Putamen (tissue), 1 donor: ENCODE results near the gene ZNF525.
"Not testable (repeated sequence)": the region's sequence is repeated elsewhere in the genome, so short reads cannot be mapped to it uniquely, and the experiment has no call there.

ENCODE experiments used
- DNase-seq: peaks from one replicate; pipeline ENCODE4 v3.0.0-alpha.2; 2016; ENCODE audit warnings: low spot score

ZNF525 gene

DNA sequence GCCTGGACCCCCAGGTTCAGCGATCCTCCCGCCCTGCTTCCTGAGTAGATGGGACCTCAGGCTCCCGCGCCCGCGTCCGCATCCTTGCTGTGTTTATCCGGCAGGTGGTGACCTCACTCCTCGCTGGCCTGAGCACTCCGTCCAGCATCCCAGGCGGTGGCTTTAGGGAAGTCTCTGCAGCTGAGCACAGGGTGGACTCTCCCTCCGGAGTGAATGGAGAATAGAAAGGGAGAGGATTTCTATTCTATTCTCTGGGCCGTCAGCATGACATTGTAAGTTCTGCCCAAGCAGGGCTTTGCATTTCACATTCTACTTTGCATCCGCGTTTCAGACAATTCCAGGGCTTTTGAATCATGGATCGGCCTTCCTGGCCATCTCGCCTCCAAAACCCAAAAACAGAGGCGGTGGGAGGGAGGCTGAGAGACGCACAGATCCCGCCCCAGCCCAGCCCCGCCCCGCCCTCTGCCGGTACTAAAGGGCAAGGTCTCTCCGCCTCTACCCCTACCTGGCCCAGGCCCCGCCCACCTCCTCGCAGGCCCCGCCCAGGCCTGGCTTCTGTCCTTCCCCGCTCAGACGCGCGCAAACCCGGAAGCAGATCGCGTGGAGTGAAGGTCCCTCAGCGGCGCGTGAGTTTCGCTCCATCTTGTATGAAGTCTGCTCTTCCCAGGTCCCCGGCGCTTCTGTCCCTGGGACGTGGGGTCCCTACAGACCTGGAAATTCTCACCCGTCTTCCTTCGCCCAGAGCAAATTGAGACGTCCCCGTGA is at the start of gene ZNF525:
Gene ZNF525 (plus strand): TSS at position 572 of the 765 bp plus-strand sequence. CDS start 6,577 bp downstream, outside the sequence.
- peak; percentile 86 for DNase-seq

- peak; percentile 8 for DNase-seq
These were observed 36.5 kb upstream of the ZNF525 start for GRCh38 chr19:53328967-53329366.

DNA sequence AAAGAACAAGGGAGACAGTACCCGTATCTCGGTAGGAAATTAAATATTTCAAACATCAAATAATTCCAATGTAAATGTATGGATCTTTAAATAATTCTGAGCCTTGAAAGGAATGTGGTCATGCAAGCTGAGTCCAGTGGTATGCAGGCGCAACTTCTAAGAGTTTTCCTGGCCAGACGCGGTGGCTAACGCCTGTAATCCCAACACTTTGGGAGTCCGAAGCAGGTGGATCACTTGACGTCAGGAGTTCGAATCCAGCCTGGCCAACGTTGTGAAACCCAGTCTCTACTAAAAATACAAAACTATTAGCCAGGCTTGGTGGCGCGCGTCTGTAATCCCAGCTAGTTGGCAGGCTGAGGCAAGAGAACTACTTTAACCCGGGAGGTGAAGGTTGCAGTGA is 33.0 kb upstream of the ZNF525 start:
- no peak for DNase-seq

GRCh38 chr19:53333066-53333462 is 32.4 kb upstream of the ZNF525 start:
- DNase-seq: peak; percentile 15

GRCh38 chr19:53333463-53334449 is 31.7 kb upstream of the ZNF525 start, which contains the start of gene ZNF845:
Gene ZNF845 (plus strand): TSS chr19:53333749. CDS start chr19:53341308, 7,559 bp downstream.
- DNase-seq: peak; percentile 89

DNA sequence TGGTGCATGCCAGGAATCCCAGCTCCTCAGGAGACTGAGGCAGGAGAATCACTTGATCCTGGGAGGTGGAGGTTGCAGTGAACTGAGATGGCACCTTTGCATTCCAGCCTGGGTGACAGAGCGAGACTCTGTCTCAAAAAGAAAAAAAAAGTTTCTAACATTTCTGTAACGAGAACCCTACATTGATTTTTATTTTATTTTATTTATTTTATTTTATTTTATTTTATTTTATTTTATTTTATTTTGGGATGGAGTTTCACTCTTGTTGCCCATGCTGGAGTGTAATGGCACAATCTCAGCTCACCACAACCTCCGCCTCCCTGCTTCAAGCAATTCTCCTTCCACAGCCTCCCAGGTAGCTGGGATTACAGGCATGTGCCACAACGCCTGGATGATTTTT is 21.1 kb upstream of the ZNF525 start:
- not testable (repeated sequence) for DNase-seq

GRCh38 chr19:53355739-53356138 is 9.8 kb upstream of the ZNF525 start:
- no peak for DNase-seq

- no peak for DNase-seq
These were observed 7.5 kb upstream of the ZNF525 start for GRCh38 chr19:53357821-53358581.

GRCh38 chr19:53360056-53360455 is 5.4 kb upstream of the ZNF525 start:
- DNase-seq: not testable (repeated sequence)

GRCh38 chr19:53365899-53366493 is 491 bp downstream of the ZNF525 start:
- no peak for DNase-seq

DNA sequence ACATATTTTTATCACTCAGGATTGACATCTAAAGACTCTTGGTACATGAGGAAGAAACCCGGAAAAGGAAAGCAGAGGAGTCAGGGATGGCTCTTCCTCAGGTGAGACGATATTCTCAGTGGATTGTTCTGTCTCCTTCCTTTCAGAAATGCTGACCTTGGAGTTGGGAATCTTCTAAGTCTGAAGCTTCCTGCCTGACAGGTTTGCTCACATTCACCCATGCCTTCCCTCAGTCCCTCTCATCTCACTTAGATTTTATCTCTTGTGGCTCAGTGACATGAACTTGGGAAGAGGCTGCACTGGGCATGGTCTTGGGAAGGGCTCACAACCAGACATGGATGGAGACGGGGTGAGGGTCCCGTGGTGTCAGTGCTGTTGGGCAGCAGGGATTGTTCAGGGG is 6.7 kb downstream of the ZNF525 start:
- no peak for DNase-seq

- DNase-seq: no peak
These were observed 8.8 kb downstream of the ZNF525 start for GRCh38 chr19:53374288-53374687.

GRCh38 chr19:53374743-53375142 is 9.2 kb downstream of the ZNF525 start:
- DNase-seq: no peak

DNA sequence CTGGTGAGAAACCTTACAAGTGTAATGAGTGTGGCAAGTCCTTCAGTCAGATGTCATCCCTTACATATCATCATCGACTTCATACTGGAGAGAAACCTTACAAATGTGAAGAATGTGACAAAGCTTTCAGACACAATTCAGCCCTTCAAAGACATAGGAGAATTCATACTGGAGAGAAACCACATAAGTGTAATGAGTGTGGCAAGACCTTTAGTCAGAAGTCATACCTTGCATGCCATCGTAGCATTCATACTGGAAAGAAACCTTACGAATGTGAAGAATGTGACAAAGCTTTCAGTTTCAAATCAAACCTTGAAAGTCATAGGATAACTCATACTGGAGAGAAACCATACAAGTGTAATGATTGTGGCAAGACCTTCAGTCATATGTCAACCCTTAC is 15.9 kb downstream of the ZNF525 start:
- DNase-seq: no peak

DNA sequence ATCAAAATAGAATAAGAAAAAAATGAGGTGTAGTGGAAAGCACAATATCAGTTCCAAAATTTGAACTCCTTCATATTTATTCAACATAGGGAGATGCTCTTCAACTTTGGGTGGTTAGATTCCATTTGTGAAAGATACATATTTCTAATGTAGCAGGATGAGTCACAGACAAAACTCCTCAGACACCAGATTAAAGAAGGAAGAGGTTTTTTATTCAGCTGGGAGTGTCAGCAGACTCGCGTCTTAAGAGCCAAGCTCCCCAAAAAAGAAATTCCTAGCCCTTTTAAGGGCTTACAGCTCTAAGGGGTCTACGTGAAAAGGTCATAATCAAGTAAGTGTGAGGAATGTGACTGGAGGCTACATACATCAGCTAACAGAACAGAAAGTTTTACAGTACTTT is 22.7 kb downstream of the ZNF525 start:
- DNase-seq: no peak

GRCh38 chr19:53388904-53389303 is 23.4 kb downstream of the ZNF525 start:
- no peak for DNase-seq

DNA sequence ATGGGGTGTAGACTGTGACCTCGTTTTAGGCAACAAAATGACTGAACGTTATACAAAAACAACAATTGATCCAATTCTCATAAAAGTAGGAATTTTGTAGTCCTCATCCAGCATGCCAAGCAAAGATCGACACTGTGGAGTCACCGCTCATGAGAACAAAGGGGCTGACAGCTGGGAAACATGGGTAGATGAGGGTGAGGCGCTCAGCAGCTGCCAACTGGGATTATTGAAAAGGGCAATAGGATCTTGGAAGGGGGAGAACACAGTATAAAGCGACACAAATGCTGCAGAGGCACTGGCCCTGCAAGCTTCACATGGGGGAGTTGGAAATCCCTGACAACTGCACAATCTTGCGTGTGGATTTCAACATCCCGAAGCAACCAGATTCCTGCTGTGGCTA is 24.1 kb downstream of the ZNF525 start:
- no peak for DNase-seq

GRCh38 chr19:53389978-53390377 is 24.5 kb downstream of the ZNF525 start:
- DNase-seq: peak; percentile 21

DNA sequence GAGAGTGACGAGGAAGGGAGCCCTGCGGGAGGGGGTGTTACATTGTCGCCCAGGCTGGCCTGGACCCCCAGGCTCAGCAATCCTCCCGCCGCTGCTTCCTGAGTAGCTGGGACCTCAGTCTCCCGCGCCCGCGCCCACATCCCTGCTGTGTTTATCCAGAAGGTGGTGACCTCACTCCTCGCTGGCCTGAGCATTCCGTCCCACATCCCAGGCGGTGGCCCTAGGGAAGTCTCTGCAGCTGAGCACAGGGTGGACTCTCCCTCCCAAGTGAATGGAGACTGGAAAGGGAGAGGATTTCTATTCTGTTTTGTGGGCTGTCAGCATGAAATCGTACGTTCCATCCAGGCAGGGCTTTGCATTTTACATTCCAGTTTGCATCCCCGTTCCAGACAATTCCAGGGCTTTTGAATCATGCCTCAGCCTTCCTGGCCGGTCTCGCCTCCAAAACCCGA is 29.0 kb downstream of the ZNF525 start:
- DNase-seq: no peak

DNA sequence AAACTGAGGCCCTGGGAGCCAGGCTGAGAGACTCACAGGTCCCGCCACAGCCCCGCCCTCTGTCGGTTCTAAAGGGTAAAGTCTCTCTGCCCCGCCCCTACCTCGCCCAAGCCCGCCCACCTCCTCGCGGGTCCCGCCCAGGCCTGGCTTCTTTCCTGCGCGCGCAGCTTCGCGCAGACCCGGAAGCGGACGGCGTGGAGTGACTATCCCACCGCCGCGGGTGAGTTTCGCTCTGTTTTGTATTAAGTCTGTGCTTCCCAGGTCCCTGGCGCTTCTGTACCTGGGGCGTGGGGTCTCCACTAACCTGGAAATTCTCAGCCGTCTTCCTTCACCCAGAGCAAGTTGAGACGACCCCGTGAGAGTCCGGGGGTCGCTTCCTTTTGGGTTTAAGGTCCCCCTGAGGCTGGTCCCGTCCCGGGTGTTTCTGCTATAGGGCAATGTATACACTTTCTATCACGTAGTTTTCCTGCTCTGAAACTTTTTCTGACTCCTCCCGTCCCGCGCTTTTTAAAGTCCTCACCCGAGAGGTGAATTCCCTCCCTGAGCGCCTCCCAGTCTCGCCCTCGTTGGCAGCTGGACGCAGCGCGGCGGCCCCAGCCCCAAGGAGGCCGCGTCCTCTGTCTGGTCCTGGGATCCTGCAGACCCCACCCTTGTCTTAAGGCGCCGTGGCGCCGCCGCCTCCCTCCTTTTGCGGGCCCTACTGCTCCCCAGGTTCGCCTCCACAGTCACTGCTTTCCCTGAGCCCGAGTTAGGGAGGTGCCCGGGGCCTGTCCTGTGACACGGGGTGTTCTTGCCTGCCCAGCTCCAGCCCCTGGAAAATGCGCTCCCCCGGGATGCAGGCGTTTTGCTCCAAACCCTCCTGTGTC is 29.7 kb downstream of the ZNF525 start, which contains the start of gene ZNF765:
Gene ZNF765 (plus strand): TSS at position 176 of the 866 bp plus-strand sequence. CDS start 2,867 bp downstream, outside the sequence.
- DNase-seq: peak; percentile 89
